Fibroblast of skin of left biceps (primary cell): ENCODE measurements around the gene RPS19BP1.
"Not testable (repeated sequence)": the region's sequence is repeated elsewhere in the genome, so short reads cannot be mapped to it uniquely, and the experiment has no call there.

Experiments
- DNase-seq, 2 experiments: peaks; one replicate each; pipeline ENCODE4 v3.0.0-alpha.2; 2013; ENCODE audit warnings: low read depth in 2 of 2

RPS19BP1 gene

DNA sequence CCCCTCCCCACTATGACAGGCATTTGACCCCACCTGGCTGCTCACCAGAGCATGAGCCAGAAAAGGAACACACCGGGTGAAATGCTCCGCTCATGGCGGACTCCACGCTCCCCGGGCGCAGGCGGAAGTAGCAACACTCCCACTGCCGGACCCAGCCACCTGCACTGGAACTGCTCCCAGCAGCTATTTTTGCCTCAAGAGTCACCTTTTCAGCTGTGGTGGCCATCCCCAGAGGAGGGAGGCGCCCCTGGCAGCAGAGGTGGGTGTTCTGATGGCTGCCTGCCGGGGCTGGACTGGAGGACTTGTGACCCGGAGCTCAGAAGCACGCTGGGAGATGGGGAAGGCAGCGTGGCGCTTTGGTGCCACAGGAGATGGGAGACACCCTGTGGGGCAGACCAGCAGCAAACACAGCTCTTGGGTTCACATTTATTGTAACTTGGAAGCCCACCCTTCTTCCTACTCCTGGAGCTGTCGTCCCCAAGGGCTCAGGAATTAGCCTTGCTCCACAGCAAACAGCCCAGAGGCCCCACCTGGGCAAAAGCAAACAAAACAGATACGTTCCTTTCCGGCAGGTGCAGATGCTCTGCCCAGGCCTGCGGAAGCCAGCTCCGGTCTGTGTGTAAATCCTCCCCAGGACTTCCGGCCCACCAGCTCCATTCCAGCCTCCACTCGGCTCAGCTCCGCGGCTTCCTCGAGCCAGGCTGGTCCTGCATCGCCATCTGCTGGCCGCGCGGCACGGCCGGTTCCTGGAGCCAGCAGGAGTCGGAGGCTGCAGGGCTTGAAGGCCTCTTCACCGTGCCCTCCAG, 3.7 kb downstream of the RPS19BP1 start:
- DNase-seq: peak; percentile 65 to 71

DNA sequence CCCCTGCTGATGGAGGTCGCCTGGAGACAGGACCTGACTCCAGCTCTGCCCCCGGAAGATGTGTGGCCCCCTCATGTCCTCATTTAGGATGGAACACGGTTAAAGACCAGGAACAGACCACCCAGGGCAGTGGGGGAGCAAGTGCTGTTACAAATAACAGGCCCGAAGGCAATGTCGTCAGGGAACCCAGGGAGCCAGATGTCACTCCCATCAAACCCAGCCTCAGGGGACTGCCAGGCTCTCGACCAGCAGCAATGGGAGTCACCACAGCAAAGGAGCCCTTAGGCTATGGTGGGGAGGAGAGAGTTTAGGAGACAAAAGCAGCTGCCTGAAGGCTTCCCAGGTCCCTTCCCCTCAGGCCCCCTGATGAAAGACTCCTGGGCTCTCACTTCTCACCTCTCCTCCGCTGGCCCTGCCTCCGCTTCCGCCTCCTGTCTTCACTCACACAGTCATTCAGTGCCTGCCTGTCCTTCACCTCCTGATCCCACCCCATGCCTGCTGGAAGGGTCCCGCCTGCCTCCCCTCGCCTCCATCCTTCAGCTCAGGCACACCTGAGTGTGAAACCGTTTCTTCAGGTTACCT, 4.4 kb downstream of the RPS19BP1 start:
- no peak for DNase-seq

DNA sequence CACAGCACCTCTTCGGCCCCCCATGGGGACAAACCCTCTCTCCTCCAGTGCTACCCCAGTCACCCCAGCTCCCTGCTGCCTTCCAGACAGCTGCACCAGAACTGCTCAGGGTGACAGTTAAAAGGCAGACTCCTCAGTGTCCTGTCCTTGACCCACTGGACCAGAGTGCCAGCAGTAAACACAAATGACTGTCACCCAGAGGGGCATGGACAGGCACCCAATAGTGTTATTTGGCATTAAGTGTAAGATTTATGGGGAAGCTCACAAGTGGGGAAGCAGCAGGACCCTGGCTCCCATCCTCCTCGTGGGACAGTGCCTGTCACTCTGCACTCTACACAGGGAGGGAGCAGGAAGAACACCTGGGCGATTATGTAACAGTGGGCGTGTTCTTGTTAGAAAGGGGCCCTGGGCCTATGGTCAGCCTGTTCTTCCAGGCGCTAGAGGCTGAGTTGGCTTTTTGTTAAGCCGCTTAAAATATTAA, 5.0 kb downstream of the RPS19BP1 start:
- DNase-seq: no peak

DNA sequence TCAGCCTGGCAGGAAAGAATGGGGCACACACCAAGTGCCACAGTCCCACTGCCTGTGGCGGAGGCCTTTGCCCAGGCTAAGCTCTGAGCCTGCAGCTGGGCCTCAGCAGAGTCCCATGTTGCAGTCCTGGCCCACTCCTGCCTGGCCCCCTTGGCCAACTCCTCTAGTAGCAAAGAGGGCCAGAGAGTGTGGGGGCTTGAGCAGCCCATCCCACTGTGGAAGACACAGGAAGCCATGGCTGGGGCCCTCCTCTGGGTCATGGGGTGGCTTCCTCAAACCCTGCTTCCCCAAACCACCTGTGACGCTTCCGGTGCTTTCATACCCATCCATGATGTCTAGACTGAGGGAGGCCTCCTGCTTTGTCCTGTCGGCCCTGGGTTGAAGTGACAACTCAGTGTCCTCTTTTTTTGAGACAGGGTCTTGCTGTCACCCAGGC, 5.8 kb downstream of the RPS19BP1 start:
- no peak for DNase-seq

DNA sequence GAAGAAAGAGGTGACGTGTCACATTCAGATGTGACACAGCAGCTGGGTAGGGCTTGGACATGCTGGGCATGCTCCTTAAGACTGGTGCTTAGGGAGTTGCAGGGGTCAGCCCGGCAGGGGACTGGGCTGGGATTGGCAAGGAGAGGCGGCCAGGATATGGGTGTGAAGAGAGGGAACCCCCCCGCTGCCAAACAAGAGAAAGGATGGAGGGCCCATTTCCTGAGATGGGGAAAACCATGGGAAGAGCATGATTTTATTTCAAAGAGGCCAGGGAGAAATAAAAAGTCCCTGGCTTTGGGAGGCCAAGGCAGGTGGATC, 6.9 kb downstream of the RPS19BP1 start:
- DNase-seq: no peak

DNA sequence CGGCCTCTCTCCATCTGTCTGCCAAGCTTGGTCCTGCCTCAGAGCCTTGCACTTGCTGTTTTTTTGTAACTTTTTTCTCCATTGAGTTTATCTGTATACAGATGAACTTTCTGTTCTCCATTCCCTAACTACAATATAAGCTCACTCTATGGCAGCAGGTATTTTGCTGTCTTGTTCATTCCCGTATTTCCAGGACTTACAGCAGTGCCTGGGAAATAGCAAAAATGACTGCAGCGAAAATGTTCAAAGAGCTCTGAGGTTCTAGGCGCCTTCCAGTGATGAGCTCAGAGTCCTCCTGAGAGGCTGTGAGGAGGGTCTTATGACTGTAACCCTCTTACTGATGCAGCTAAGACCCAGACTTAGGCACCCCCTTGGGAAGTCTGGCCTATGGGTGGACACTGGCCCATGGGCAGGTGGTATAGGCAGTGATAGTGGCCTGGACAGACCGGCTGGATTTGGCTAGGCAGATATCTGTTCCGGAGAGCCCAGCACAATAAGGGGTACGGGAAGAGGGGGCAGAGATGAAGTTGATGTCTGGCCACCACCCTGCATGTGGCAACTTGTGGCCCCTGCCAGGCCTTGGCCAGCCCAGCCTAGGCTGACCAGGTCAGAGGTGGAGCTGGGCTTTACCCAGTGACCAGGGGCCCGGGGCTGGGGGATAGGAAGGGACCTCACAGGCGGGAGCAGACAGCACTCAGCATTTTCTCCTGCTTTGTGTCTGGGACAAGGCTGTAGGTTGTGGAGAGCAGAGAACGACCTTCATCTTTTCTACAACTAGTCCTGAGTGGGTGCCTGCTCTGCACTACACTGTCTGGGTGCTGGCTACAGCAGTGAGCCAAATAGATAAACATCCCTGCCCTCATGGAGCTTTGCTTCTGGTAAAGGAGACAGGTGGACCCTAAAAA, 7.5 kb downstream of the RPS19BP1 start:
- no peak for DNase-seq

DNA sequence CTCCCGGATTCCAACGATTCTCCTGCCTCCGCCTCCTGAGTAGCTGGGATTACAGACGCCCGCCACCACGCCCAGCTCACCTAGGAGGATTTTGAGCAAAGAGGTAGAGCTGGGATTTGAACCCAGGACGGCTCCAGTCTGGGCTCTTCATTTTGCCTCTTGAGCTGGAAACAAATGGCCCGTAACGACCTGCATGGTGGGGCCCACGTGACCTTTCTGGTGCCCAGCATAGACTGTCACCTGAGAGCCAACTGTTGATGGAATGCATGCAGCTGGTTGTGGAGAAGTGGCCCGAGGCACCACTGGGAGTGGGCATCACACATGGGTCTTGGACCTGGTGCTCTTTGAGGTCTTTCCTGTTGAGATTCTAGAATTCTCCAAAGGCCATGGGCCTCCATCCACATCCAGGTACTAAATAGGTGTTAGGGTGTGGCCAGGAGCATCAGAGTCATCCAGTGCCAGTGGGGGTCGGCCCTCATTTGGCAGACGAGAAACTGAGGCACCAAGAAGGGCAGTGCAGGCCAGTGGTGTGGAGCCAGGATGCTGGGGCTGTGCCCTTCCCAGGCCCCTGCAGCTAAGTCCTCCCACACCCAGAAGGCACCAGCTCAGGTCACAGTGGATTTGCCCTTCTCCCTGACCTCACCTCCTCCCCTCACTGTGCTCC, 8.3 kb downstream of the RPS19BP1 start:
- DNase-seq: no peak

DNA sequence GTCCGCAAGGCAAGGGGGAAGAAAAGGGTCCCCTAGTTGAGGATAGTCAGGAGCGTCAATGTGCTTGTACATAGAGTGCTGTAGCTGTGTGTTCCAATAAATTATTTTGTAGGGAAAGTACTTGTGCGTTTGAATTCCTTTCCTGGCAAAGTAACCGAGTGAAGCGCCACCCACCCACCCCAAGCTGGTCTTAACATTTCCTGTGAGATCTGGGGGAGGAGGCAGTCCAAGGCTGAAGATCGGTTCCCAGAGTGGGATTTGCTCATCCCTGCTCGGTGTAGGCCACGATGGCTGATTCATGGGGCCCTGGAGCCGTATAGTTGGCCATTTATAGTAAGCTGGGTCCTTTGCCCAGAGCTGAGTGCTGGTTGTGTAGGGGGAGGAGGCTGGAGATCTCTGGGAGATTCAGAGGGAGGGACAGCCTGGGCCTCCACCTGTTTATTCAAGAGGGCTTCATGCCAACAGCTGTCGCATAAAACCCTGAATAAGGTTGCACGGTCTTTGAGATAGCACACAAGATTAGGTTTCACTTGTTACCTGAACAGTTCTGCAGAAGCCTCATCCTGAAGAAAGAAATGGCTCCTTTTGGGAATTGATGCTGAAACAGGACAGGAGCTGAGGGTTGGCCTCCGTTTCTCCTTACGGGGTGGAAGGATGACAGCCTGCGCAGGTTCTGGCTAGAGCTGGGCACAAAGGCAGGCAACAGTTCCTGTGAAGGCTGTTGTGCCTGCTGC, 9.8 kb downstream of the RPS19BP1 start:
- peak in 1 of 2 experiments; percentile 30 for DNase-seq

DNA sequence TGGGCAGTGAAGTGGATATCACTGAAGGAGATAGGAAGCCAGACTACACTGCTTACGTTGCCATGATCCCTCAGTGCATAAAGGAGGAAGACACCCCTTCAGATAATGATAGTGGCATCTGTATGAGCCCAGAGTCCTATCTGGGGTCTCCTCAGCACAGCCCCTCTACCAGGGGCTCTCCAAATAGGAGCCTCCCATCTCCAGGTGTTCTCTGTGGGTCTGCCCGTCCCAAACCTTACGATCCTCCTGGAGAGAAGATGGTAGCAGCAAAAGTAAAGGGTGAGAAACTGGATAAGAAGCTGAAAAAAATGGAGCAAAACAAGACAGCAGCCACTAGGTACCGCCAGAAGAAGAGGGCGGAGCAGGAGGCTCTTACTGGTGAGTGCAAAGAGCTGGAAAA, 10.5 kb downstream of the RPS19BP1 start:
- not testable (repeated sequence) for DNase-seq

DNA sequence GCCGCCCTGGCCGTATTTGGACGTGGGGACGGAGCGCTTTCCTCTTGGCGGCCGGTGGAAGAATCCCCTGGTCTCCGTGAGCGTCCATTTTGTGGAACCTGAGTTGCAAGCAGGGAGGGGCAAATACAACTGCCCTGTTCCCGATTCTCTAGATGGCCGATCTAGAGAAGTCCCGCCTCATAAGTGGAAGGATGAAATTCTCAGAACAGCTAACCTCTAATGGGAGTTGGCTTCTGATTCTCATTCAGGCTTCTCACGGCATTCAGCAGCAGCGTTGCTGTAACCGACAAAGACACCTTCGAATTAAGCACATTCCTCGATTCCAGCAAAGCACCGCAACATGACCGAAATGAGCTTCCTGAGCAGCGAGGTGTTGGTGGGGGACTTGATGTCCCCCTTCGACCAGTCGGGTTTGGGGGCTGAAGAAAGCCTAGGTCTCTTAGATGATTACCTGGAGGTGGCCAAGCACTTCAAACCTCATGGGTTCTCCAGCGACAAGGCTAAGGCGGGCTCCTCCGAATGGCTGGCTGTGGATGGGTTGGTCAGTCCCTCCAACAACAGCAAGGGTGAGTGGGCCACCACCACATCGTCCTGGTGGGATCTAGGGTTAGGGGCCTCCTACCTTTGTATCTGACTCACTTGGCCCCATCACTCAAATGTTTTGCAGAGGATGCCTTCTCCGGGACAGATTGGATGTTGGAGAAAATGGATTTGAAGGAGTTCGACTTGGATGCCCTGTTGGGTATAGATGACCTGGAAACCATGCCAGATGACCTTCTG, 11.3 kb downstream of the RPS19BP1 start:
- DNase-seq: not testable (repeated sequence)

DNA sequence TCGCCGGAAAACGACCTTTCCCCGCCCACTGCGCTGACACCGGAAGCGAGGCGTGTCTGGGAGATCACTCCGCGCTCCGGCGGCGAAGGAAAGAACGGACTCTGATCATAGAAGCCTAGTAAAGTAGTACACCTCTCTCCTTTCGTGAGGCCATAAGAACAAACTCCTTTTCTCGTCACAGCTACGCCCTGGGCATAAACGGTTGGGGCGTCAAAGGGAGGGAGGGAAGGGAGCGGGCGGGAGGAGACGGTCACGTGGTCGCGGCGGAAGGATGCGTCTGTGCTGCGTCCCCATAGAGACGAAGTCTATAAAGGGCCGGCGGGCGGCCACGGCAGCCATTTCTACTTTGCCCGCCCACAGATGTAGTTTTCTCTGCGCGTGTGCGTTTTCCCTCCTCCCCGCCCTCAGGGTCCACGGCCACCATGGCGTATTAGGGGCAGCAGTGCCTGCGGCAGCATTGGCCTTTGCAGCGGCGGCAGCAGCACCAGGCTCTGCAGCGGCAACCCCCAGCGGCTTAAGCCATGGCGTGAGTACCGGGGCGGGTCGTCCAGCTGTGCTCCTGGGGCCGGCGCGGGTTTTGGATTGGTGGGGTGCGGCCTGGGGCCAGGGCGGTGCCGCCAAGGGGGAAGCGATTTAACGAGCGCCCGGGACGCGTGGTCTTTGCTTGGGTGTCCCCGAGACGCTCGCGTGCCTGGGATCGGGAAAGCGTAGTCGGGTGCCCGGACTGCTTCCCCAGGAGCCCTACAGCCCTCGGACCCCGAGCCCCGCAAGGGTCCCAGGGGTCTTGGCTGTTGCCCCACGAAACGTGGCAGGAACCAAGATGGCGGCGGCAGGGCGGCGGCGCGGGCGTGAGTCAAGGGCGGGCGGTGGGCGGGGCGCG, 12.1 kb downstream of the RPS19BP1 start, which contains the start of gene ATF4:
Gene ATF4, plus strand, starts transcription at position 337 of the 880 bp plus-strand sequence. CDS start 884 bp downstream, outside the sequence.
- peak; percentile 99 for DNase-seq

DNA sequence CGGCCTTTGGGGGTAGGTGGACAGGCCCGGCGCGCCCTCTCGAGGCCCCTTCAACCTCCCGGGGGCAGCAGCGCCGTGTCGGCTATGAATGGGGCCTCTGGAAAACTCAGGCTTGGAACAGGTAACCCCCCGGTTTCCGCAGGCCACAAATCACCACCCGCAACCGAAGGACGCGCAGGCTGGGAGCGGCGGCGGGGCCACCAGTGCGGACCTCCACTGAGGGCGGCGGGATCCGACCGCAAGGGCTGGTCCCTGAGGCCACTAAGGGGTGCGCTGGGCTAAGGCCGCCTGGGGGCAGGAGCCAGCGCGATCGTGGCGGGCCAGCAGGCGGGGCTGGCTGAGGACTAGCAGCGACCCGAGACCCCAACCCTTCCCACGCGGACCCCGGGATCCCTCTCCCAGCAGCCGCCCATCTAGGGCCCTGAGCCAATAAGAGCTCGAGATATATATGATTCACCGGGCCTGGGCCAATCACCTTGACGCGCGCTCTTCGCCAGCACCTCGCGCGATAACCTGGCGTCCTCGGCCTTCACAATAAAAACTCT, 12.8 kb downstream of the RPS19BP1 start:
- DNase-seq: no peak

DNA sequence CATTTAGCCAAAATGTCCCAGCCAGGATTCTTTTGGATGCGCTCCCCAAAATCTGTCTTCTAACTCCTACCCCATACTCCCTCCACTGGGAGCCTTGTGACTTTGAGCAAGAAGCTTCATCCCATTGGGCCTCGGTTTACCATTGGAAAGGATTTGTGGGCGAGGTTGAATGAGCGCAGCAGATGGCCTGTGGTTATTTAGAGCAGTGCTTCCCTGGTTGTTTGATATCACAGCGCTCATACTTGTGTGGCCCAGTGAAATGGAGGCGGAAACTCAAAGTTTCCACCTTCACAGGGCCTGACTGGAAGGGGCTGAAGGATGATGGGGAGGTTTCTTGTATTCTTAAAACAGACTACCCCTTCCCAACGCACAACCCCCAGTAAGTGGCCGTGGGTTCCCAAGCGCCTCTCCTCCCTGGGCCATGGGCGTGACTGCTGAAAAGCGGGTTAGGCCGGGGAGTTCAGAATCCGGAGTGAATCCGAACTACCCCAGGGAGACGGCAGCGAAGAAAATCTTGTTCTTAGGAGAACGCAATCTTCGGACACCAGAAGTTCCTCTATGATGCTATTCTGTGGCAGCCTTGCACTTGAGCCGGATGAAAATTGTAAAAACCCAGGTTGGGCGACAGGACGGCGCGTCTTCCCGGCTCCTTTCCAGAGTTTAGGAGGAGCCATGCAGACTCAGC, 13.4 kb downstream of the RPS19BP1 start:
- no peak for DNase-seq

DNA sequence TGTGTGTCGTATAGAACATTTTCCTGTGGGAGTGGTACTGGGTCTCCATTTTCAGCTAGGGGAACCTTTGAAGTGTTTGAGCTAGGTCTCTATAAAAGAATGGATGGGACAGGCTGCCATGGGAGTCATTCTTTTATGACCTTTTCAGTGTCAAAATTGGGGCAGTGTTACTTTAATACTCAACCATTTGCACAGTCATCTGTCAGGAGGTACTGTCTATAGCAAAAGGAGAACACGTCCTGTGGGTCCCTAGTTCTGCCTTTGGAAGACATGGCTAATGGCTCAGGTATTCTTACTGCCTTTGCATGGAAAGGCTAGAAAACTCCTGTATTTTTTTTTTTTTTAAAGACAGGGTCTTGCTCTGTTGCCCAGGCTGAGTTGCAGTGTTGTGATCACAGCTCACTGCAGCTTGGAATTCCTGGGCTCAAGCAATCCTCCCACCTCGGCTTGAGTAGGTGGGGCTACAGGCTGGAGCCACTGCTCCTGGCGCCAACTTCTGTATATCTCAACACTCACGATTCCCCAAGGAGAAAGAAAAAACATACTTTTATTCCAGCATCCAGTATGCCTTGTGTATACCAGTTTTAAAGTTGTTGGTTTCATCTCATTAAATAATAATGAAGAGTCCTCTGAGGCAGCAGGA, 14.3 kb downstream of the RPS19BP1 start:
- DNase-seq: no peak

DNA sequence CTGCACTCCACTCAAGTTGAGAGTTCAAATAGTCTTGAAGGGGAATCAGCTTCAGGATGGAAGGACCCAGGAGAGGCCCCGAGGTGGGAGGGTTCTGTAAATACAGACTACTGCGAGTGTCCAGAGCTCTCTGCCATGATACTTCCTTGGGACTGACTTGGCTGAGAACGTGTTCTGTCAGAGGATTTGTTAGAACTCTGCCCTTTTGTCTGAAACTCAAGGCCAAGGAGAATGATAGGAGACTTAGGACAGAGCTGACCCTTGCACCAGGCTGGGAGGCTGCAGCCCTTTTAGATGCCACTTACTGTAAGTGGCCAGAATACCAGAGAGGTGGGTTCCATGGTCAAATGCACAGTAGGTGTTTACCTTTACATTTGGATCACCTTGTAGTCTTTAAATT, 15.1 kb downstream of the RPS19BP1 start:
- no peak for DNase-seq

DNA sequence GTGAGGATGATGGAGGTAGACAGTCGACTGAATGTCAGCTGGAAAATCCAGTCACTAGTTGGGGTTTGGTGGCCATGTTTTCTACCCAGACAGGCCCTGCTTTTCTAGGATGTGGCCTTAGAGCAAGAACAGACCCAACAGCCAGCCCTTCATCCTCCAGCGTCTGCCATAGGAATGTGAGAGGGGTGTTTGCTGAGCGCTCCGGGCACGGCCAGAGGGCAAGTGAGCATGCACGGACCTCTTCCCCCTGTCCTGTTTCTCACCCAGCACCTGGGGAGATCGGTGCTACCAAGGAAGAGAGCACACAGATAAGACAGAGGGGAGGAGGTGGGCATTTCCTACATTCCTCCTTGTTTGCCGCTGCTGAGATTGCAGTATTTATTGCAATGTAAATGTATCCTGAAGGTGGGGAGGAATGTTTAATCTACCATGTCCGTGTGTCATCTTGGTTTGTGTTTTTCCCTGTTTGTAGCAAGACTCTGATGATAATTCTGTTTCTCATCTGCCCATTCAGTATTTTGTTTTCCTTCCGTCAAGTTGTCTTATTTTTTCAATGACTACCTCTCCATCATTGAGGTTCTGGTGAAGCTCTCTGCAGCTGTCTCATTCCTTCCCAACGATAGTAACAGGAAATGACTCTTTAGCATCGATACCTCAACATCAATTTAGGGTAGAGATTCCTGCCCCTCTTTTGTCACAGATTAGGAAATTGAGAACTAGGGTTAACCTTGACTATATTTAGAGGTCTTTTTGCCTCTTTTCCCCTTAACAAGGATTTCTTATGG, 17.1 kb downstream of the RPS19BP1 start:
- DNase-seq: no peak

DNA sequence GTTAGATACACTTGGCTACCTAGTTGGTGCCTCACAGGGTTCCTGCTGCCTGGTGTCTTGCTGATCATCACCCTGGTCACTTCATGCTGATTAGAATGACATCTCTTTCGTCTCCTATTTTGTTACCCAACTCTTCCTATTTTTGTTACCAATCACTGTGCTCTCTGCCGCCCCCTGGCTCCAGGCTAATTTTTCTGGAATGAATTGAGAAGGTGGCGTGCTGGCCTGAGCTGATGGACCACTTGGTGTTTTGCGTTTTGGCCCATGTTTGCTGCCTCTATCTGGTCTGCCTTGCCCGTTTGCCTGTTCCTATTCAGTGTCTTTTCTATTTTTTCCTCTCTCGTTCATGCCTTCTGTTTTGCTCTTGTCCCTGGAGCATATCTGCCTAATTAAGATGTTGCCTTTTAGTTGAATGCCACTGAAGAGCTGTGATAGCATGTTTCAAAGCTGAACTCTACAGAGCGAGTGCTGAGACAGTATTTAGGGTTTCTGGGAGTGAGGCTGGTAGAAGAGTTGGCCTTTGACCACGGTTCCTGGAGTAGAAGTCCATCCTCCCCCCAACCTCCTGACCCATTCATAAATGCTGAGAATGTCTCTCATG, 18.1 kb downstream of the RPS19BP1 start:
- no peak for DNase-seq
